CD14-positive monocyte (primary cell): ENCODE results near the gene FBXL16. TPM values are rescaled to one million over a fixed set of nuclear protein-coding genes. Genes with fewer than 3 reads are reported as not detected.
A peak's percentile ranks its signal among the peaks of the same experiment; 100 is the strongest.

Experiments
- DNase-seq, 3 donors: peaks; one replicate each; pipeline ENCODE4 v3.0.0-alpha.2; 2011 to 2022
- H2AFZ ChIP-seq: 2 replicates; pipeline ENCODE4 v1.6.0; 2012; ENCODE audit warnings: mild to moderate bottlenecking, low read depth, low read length, inconsistent platforms; ENCODE audit not compliant: insufficient read depth, poor library complexity, severe bottlenecking
- H3K27ac ChIP-seq, 2 donors: 1 replicate in 1 of 2; 2 replicates in 1 of 2; pipeline ENCODE4 v1.5.1; 2012 to 2013; ENCODE audit warnings: low read length in 2 of 2, control low read depth in 1 of 2, inconsistent platforms in 1 of 2, low read depth in 1 of 2, mild to moderate bottlenecking in 1 of 2
- H3K27me3 ChIP-seq, 2 donors: one replicate each; pipeline versions ENCODE4 v1.6.0 to v1.6.1; 2011 to 2013; ENCODE audit warnings: low read length in 2 of 2; ENCODE audit not compliant: control insufficient read depth in 2 of 2, insufficient read depth in 2 of 2
- H3K36me3 ChIP-seq, 2 donors: replicated peaks in 1 of 2; 1 replicate in 1 of 2; 2 replicates in 1 of 2; pipeline versions ENCODE4 v1.5.1 to v1.6.1; 2012 to 2013; ENCODE audit warnings: low read length in 2 of 2, control low read depth in 1 of 2, inconsistent platforms in 1 of 2, mild to moderate bottlenecking in 1 of 2; ENCODE audit not compliant: insufficient read depth in 2 of 2, control insufficient read depth in 1 of 2
- H3K4me1 ChIP-seq, 2 donors: 1 replicate in 1 of 2; 2 replicates in 1 of 2; pipeline versions ENCODE4 v1.5.1 to v1.6.1; 2012 to 2013; ENCODE audit warnings: low read length in 2 of 2, control low read depth in 1 of 2, inconsistent platforms in 1 of 2, mild to moderate bottlenecking in 1 of 2, moderate library complexity in 1 of 2; ENCODE audit not compliant: insufficient read depth in 2 of 2, control insufficient read depth in 1 of 2
- H3K4me2 ChIP-seq: replicated peaks from 2 replicates; pipeline ENCODE3; 2012; ENCODE audit warnings: low read length, moderate library complexity, mild to moderate bottlenecking; ENCODE audit not compliant: poor library complexity, severe bottlenecking; ENCODE audit errors: extremely low read depth
- H3K4me3 ChIP-seq, 3 experiments: fragments of 200-600 bp in 1 of 3; sonication (generic) in 1 of 3; replicated peaks in 1 of 3; 1 replicate in 2 of 3; 2 replicates in 1 of 3; pipeline ENCODE4 v1.5.1; 2011 to 2013; ENCODE audit warnings: low read length in 3 of 3, mild to moderate bottlenecking in 3 of 3, control low read depth in 2 of 3, low read depth in 2 of 3, inconsistent platforms in 1 of 3, moderate library complexity in 1 of 3
- H3K79me2 ChIP-seq: 2 replicates; pipeline ENCODE4 v1.6.0; 2012; ENCODE audit warnings: mild to moderate bottlenecking, control low read depth, inconsistent platforms, low read length, moderate library complexity; ENCODE audit not compliant: insufficient read depth
- H3K9ac ChIP-seq: 2 replicates; pipeline ENCODE4 v1.6.0; 2017; ENCODE audit warnings: low read length, mild to moderate bottlenecking; ENCODE audit not compliant: insufficient read depth, poor library complexity, severe bottlenecking
- H3K9me3 ChIP-seq, 2 donors: replicated peaks in 1 of 2; 1 replicate in 1 of 2; 2 replicates in 1 of 2; pipeline versions ENCODE4 v1.5.1 to v1.6.1; 2012 to 2013; ENCODE audit warnings: low read length in 2 of 2, control low read depth in 1 of 2; ENCODE audit not compliant: control insufficient read depth in 1 of 2, insufficient read depth in 1 of 2
- H4K20me1 ChIP-seq: 2 replicates; pipeline ENCODE4 v1.6.0; 2012; ENCODE audit warnings: mild to moderate bottlenecking, low read length, control low read depth, moderate library complexity; ENCODE audit not compliant: insufficient read depth
- H3K27ac Mint-ChIP-seq, 7 donors: one replicate each; pipeline ENCODE4 v1.8.0; 2020; ENCODE audit warnings: mild to moderate bottlenecking in 7 of 7, mixed read lengths in 7 of 7, moderate library complexity in 6 of 7, inconsistent platforms in 2 of 7
- H3K27me3 Mint-ChIP-seq, 3 donors: one replicate each; pipeline ENCODE4 v1.8.0; 2021 to 2022; ENCODE audit warnings: low read depth in 3 of 3, mild to moderate bottlenecking in 3 of 3, mixed read lengths in 3 of 3, moderate library complexity in 3 of 3, inconsistent platforms in 1 of 3
- H3K36me3 Mint-ChIP-seq, 2 donors: one replicate each; pipeline ENCODE4 v1.8.0; 2020; ENCODE audit warnings: mixed read lengths in 2 of 2, inconsistent platforms in 1 of 2, mild to moderate bottlenecking in 1 of 2
- H3K4me1 Mint-ChIP-seq: one replicate; pipeline ENCODE4 v1.8.0; 2020; ENCODE audit warnings: mild to moderate bottlenecking, mixed read lengths
- H3K4me3 Mint-ChIP-seq, 2 donors: one replicate each; pipeline ENCODE4 v1.8.0; 2020; ENCODE audit warnings: mild to moderate bottlenecking in 2 of 2, mixed read lengths in 2 of 2, moderate library complexity in 1 of 2
- H3K9me3 Mint-ChIP-seq, 7 donors: one replicate each; pipeline ENCODE4 v1.8.0; 2020 to 2022; ENCODE audit warnings: mixed read lengths in 7 of 7, mild to moderate bottlenecking in 6 of 7, moderate library complexity in 6 of 7, inconsistent platforms in 2 of 7
- WGBS: methylation state at CpG from one replicate; pipeline ENCODE4 v1.1.5; 2013; ENCODE audit warnings: missing lambda C conversion rate; ENCODE audit not compliant: insufficient coverage; 5-methylcytosine and 5-hydroxymethylcytosine counted together
- intact Hi-C, 2 donors: fragments of 100-400 bp; cut with micrococcal nuclease; formaldehyde crosslinking; loops; one replicate each; pipeline versions ENCODE4 v1.15.0 to v1.15.1; 2023
- polyA plus RNA-seq, 3 donors: library from polyadenylated mRNA; depleted of rRNA in 1 of 3; unstranded in 2 of 3; stranded (reverse) in 1 of 3; fragments of 300-500 nt in 2 of 3; fragments of >200 nt in 1 of 3; fragmentation: Illumina TruSeq in 2 of 3; gene quantifications; 1 replicate in 2 of 3; 2 replicates in 1 of 3; pipeline ENCODE4 v1.2.3, GENCODE V29; 2012 to 2021
- TF ChIP-seq, protein P1 (sequence below): fragments of 200-600 bp; IDR thresholded peaks from one replicate; pipeline ENCODE4 v1.8.0; 2022; ENCODE audit warnings: antibody characterized with exemption, mild to moderate bottlenecking

The FBXL16 gene
- polyA plus RNA-seq, 3 donors: 0.28 to 1.0 (median 0.49) TPM

DNA sequence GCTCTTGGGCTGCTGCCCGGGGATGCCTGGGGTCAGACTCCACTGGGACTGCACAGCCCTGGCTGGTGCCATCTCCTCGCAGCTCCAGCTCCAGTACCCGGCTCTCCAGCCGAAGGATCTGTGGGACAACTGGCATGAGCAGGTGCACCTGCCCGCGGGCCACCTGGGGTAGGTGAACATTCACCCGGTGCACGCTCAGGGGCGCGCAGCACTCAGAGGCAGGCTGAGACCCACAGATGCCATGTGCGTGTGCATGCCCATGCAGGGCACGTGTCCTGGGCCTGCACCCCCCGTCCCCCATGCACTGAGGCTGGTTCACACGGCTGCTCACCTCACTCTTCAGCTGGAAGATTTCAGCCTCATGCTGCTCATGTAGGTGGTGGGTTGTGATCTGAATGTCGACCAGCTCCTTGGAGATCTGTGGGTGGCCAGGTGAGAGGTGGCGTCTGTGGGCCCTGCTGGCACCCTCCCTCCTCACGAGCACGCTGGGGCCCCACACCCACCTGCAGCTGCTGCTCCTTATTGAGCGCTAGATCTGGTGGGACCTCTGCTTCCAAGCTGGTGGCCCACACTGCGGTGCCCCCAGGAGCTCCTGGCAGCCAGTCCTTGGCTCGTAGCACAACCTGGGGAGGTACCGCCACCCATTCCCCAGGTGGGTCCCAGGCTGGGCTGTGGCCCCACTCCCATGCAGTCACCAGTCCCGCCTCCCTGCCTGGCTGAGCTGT lies 20.0 kb upstream of the FBXL16 start:
- Histone ChIP-seq H3K27ac (no peak overlapping the region), H3K9ac (no peak overlapping the region), H3K36me3 (peaks cover 0 to 6% of the 10 kb centered on the region in 2 donors), H4K20me1 (peaks cover 20% of the 10 kb centered on the region), H2AFZ (no peak overlapping the region), H3K27me3 (peaks cover 3 to 35% of the 10 kb centered on the region in 2 donors), H3K4me3 (no peak overlapping the region), H3K79me2 (no peaks in the 10 kb centered on the region), H3K4me1 (peaks cover 25 to 43% of the 10 kb centered on the region in 2 donors), H3K9me3 (no peaks in the 10 kb centered on the region), H3K4me2 (no peak overlapping the region)
- peaks cover 9% of the 10 kb centered on the region for H3K4me1 Mint-ChIP-seq
- H3K36me3 Mint-ChIP-seq: peaks cover 4 to 5% of the 10 kb centered on the region in 2 donors
- peaks cover 11 to 46% (median 20%) of the 10 kb centered on the region in 3 donors for H3K27me3 Mint-ChIP-seq
- H3K27ac Mint-ChIP-seq: no peak overlapping the region
- TF ChIP-seq, protein P1, sequence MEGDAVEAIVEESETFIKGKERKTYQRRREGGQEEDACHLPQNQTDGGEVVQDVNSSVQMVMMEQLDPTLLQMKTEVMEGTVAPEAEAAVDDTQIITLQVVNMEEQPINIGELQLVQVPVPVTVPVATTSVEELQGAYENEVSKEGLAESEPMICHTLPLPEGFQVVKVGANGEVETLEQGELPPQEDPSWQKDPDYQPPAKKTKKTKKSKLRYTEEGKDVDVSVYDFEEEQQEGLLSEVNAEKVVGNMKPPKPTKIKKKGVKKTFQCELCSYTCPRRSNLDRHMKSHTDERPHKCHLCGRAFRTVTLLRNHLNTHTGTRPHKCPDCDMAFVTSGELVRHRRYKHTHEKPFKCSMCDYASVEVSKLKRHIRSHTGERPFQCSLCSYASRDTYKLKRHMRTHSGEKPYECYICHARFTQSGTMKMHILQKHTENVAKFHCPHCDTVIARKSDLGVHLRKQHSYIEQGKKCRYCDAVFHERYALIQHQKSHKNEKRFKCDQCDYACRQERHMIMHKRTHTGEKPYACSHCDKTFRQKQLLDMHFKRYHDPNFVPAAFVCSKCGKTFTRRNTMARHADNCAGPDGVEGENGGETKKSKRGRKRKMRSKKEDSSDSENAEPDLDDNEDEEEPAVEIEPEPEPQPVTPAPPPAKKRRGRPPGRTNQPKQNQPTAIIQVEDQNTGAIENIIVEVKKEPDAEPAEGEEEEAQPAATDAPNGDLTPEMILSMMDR: no peak
- intact Hi-C loops: no loop called here
- DNase-seq: no peak
- no peaks in the 10 kb centered on the region for H3K9me3 Mint-ChIP-seq
- H3K4me3 Mint-ChIP-seq: peak overlapping the region in 1 of 2 donors; percentile 82
- 87% methylated on average over 22 of the region's 23 CpGs for WGBS

DNA sequence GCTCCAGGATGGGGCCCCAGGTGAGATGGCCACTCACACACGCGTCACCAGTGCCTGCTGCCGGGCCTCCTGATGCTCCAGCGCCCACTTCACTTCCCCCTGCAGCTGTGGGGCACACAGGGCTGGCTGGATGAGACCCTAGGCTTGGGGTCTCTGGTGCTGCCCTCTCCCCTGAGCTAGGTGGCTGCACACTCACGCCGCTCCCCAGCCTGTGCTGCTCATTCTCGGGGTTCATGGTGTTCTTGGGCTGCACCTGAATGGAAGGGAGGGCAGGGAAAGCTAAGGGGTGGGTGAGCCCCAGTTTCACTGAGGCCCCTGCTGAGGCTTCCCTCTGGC lies 19.4 kb upstream of the FBXL16 start:
- no peak overlapping the region for H3K4me2 ChIP-seq
- no peak for DNase-seq
- TF ChIP-seq, protein P1: no peak
- Mint-ChIP-seq H3K4me1 (peaks cover 14% of the 10 kb centered on the region), H3K9me3 (no peaks in the 10 kb centered on the region), H3K36me3 (peaks cover 4 to 5% of the 10 kb centered on the region in 2 donors), H3K27me3 (peaks cover 15 to 51% (median 24%) of the 10 kb centered on the region in 3 donors), H3K4me3 (no peak overlapping the region), H3K27ac (no peak overlapping the region)
- no peaks in the 10 kb centered on the region for H3K79me2 ChIP-seq
- H2AFZ ChIP-seq: no peak overlapping the region
- H4K20me1 ChIP-seq: peaks cover 20% of the 10 kb centered on the region
- H3K27me3 ChIP-seq: peaks cover 3 to 38% of the 10 kb centered on the region in 2 donors
- H3K9ac ChIP-seq: no peak overlapping the region
- H3K4me1 ChIP-seq: peaks cover 31 to 49% of the 10 kb centered on the region in 2 donors
- H3K4me3 ChIP-seq: no peak overlapping the region
- H3K9me3 ChIP-seq: no peaks in the 10 kb centered on the region
- WGBS: 68% methylated on average over 7 of the region's 7 CpGs
- no peak overlapping the region for H3K27ac ChIP-seq
- intact Hi-C loops: no loop called here
- H3K36me3 ChIP-seq: peaks cover 0 to 1% of the 10 kb centered on the region in 2 donors
